Aorta (tissue), 5 donors: ENCODE measurements around the gene PTPRN2. TPM values are rescaled to one million over a fixed set of nuclear protein-coding genes. Genes with fewer than 3 reads are reported as not detected.
"Not testable (repeated sequence)": the region's sequence is repeated elsewhere in the genome, so short reads cannot be mapped to it uniquely, and the experiment has no call there.

Experiments used
- ATAC-seq: fragments of 200-7000 bp; cut with Tn5 transposase; one replicate; pipeline ENCODE4 v1.9.1; 2022; ENCODE audit warnings: moderate library complexity; ENCODE audit not compliant: low FRiP score
- DNase-seq, 2 donors: peaks; one replicate each; pipeline ENCODE4 v3.0.0-alpha.2; 2020
- H3K27ac ChIP-seq, 2 donors: one replicate each; pipeline ENCODE4 v1.5.1; 2013; ENCODE audit warnings: low read length in 2 of 2, mild to moderate bottlenecking in 2 of 2, moderate library complexity in 2 of 2, control low read depth in 1 of 2, inconsistent platforms in 1 of 2, low read depth in 1 of 2
- H3K27me3 ChIP-seq, 2 donors: one replicate each; pipeline ENCODE4 v1.6.1; 2013; ENCODE audit warnings: control low read depth in 1 of 2, low read length in 1 of 2, mild to moderate bottlenecking in 1 of 2, moderate library complexity in 1 of 2; ENCODE audit not compliant: insufficient read depth in 2 of 2, control insufficient read depth in 1 of 2
- H3K36me3 ChIP-seq, 2 donors: one replicate each; pipeline ENCODE4 v1.6.1; 2013; ENCODE audit warnings: control low read depth in 1 of 2, low read length in 1 of 2, mild to moderate bottlenecking in 1 of 2; ENCODE audit not compliant: insufficient read depth in 2 of 2, control insufficient read depth in 1 of 2
- H3K4me1 ChIP-seq, 2 donors: one replicate each; pipeline ENCODE4 v1.6.1; 2013; ENCODE audit warnings: low read length in 2 of 2, control low read depth in 1 of 2, mild to moderate bottlenecking in 1 of 2, moderate library complexity in 1 of 2; ENCODE audit not compliant: insufficient read depth in 2 of 2, control insufficient read depth in 1 of 2
- H3K4me3 ChIP-seq, 2 donors: one replicate each; pipeline ENCODE4 v1.5.1; 2013; ENCODE audit warnings: low read length in 2 of 2, control low read depth in 1 of 2, mild to moderate bottlenecking in 1 of 2
- H3K9me3 ChIP-seq: one replicate; pipeline ENCODE4 v1.6.1; 2013; ENCODE audit warnings: mild to moderate bottlenecking, low read length; ENCODE audit not compliant: control insufficient read depth
- WGBS, 2 donors: extraction: QIAGEN DNeasy Blood & Tissue Kit; methylation state at CpG; one replicate each; pipeline ENCODE4 v1.1.7; 2013; 5-methylcytosine and 5-hydroxymethylcytosine counted together
- intact Hi-C, 2 donors: fragments of 100-400 bp; cut with DNase I; formaldehyde crosslinking; loops; one replicate each; pipeline versions ENCODE4 v1.14.2 to v1.15.0; 2022
- polyA plus RNA-seq, 2 donors: library from polyadenylated mRNA; stranded (reverse); fragments of 200-250 nt; gene quantifications; one replicate each; pipeline ENCODE4 v1.2.3, GENCODE V29; 2013
- total RNA-seq, 2 donors: library from RNA; stranded (reverse); fragmentation: NEBNext Ultra II Directional; extraction: Animal tissue kit (Norgen Biotek cat#: 25700); gene quantifications; one replicate each; pipeline ENCODE4 v1.2.1, GENCODE V29; 2021
- donor health status: healthy with polysubstance abuse.
- donor health status: Bipolar disorder and iron deficiency.
- donor health status: DM: no; HTN: no; CAD: no.
- donor health status: DM: no; HTN: no; CAD: no.
- donor health status: DM: yes; HTN: yes; CAD: no.

Gene PTPRN2
- total and polyA plus RNA-seq, 4 donors = 0.67 to 3.3 (median 1.4) TPM

DNA sequence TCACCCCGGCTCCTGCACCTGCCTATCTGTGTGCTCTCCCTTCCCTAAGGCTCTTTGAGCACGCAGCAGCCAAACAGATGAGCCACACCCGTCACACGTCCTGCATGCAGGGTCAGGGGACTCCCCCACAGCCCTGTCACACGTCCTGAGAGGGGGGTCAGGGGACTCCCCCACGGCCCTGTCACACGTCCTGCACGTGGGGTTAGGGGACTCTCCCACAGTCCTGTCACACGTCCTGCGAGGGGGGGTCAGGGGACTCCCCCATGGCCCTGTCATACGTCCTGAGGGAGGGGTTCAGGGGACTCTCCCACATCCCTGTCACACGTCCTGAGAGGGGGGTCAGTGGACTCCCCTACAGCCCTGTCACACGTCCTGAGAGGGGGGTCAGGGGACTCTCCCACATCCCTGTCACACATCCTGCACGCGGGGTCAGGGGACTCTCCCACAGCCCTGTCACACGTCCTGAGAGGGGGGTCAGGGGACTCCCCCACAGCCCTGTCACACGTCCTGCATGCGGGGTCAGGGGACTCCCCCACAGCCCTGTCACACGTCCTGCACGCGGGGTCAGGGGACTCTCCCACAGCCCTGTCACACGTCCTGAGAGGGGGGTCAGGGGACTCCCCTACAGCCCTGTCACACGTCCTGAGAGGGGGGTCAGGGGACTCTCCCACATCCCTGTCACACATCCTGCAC lies 211.3 kb downstream of the PTPRN2 start:
- intact Hi-C loops, H3K9me3 ChIP-seq, H3K27me3 ChIP-seq, H3K27ac ChIP-seq, ATAC-seq, H3K4me1 ChIP-seq, H3K36me3 ChIP-seq, H3K4me3 ChIP-seq: not testable (repeated sequence)
- 69 to 73% methylated on average over 20 to 23 of the region's 23 CpGs for WGBS, 2 donors
- peak in 1 of 2 donors; percentile 26 for DNase-seq

DNA sequence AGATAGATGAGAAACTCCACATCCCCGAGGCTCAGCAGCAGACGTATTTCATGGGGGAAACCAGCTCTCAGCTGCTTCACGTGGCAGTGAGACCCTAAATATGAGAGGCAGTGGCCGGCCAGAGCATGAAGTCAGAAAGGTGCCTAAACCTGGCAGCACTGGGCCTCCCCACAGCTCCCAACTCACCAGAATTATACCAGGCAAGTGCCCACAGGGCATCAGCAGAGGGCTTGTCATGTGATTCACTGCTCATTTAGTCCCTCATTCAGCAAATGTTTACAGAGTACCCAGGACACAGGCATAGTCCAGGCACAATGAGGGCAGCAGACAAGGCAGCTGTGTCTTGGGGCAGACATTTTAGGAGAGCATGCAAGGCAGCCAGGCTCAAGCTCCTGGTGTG lies 212.6 kb downstream of the PTPRN2 start:
- Histone ChIP-seq H3K4me3 (no peak overlapping the region), H3K36me3 (no peaks in the 10 kb centered on the region), H3K27ac (no peak overlapping the region), H3K4me1 (no peaks in the 10 kb centered on the region), H3K9me3 (peaks cover 2% of the 10 kb centered on the region), H3K27me3 (no peaks in the 10 kb centered on the region)
- DNase-seq = peak in 1 of 2 donors; percentile 40
- intact Hi-C loops = no loop called here
- 63 to 76% methylated on average over 4 of the region's 4 CpGs for WGBS, 2 donors
- ATAC-seq = no peak

DNA sequence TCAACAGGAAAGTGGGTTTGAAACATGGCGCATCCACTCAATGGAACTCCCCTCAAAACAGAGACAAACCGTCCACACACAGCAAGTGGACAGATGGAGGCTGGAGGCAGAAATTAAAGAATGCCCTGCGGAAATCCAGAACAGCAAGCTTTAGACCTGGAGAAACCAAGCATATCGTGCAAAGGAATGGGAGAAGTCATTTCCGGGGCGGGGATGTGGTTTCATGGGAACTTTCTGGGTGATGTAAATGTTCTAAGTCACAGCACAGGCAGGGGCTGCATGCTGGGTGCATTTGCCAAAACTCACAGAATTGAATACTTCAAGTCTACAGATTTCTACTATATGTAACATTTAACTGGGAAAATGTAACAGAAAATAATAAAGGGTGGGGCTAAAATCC lies 213.0 kb downstream of the PTPRN2 start:
- WGBS, 2 donors = 84 to 87% methylated on average over 6 of the region's 6 CpGs

DNA sequence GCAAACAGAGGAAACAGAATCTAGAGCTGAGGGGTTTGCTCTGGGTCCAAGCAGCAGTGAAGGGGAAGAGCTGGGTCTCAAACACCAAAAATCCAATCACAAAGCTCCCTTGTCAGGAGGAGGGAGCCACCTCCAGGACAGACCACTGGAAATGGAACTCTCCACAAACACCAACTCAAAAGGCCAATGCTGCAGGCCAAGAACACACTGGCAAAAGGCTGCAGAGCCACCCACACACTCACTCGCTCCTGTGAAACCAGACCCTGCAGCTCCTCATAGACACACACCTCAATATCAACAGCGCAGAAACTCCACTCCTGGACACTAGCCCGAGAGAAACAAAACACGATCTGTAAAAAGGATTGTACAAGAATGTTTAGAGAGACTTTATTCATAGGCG lies 213.5 kb downstream of the PTPRN2 start:
- Histone ChIP-seq H3K36me3 (no peaks in the 10 kb centered on the region), H3K27me3 (no peaks in the 10 kb centered on the region), H3K4me3 (no peak overlapping the region), H3K27ac (no peak overlapping the region), H3K9me3 (peaks cover 2% of the 10 kb centered on the region), H3K4me1 (no peaks in the 10 kb centered on the region)
- 68 to 69% methylated on average over 5 of the region's 5 CpGs for WGBS, 2 donors
- ATAC-seq = no peak
- intact Hi-C loops = no loop called here
- DNase-seq = no peak

More for the DNA sequence above, 213.0 kb downstream of the PTPRN2 start:
- Histone ChIP-seq H3K27me3 (no peaks in the 10 kb centered on the region), H3K36me3 (no peaks in the 10 kb centered on the region), H3K9me3 (peaks cover 2% of the 10 kb centered on the region), H3K4me1 (no peaks in the 10 kb centered on the region), H3K4me3 (no peak overlapping the region), H3K27ac (no peak overlapping the region)
- DNase-seq (peak in 1 of 2 donors; percentile 20), ATAC-seq (no peak)
- intact Hi-C loops = no loop called here

DNA sequence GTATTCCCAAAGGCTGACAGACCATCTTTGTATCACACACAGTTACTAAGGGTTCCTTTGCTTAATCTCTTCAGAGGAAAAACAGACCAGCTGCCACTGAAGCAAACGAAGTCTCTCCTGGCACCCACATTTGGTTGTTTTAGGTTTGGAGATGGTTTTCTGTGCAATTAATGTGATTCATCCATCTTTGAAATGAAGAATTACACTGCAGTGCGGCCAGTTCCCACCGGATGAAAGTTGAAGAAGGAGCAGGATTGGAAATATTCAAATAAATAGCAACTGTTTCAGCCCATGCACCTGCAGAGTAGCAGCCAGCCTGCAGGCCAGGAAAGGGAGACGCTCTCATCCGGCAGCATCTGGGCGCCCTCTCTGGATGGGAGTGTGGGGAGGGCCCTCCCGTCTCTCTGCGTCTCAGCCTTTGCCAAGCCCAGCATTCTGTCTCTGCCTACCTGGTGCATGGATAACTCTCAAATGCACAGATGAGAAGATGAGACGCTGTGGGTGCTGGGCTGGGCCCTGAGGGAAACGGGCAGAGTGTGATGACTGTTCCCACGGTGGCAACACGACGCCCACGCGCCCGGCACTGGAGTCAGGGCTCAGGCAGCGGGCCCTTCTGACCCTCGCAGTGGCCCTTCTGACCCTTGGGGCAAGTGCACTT lies 214.0 kb downstream of the PTPRN2 start:
- no peaks in the 10 kb centered on the region for H3K27me3 ChIP-seq
- H3K9me3 ChIP-seq = peaks cover 2% of the 10 kb centered on the region
- intact Hi-C loops = no loop called here
- H3K4me1 ChIP-seq = no peaks in the 10 kb centered on the region
- 69 to 71% methylated on average over 18 of the region's 18 CpGs for WGBS, 2 donors
- H3K36me3 ChIP-seq = no peaks in the 10 kb centered on the region
- no peak overlapping the region for H3K27ac ChIP-seq
- peak in 1 of 2 donors; percentile 69 for DNase-seq
- H3K4me3 ChIP-seq = no peak overlapping the region
- no peak for ATAC-seq

DNA sequence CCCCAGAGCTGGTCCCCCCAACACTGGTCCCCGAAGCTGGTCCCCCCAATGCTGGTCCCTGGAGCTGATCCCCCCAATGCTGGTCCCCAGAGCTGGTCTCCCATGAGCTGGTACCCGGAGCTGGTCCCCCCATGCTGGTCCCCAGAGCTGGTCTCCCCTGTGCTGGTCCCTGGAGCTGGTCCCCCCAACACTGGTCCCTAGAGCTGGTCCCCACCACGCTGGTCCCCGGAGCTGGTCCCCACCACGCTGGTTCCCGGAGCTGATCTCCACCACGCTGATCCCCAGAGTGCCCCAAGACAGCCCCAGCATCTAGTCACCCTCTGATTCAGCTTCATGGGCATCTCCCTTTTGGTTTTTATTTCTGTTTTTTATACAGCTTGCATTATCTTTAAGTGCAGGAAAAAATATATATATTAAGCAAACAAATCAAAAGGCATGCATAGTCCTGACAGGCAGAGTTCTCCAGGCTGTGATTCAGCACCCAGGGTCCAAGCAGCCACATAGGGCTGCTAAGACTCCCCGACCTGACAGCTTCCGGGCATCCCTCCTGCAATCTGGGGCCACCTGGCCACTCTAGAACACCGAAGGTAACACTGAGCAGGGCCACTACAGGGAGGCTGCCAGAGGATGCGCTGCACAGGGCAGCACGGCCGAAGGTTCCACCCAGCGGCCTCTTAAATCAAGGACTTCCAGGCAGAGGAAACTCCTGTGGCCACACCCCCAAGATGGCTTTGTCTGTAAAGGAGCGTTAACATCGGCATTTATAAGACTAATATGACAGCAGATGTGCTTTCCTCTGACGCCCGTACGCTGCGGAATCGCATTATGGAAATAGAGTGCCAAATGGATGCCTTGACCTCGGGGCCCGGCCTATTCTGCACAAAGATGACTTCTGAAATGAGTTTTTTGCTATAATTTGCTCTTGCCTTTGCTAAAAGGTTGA lies 215.0 kb downstream of the PTPRN2 start:
- Histone ChIP-seq H3K36me3 (no peaks in the 10 kb centered on the region), H3K4me3 (no peak overlapping the region), H3K27ac (no peak overlapping the region), H3K9me3 (peaks cover 2% of the 10 kb centered on the region), H3K27me3 (no peaks in the 10 kb centered on the region), H3K4me1 (no peaks in the 10 kb centered on the region)
- WGBS, 2 donors = 78 to 80% methylated on average over 23 of the region's 23 CpGs
- intact Hi-C loops = no loop called here
- DNase-seq (peak in 1 of 2 donors; percentile 61), ATAC-seq (no peak)

DNA sequence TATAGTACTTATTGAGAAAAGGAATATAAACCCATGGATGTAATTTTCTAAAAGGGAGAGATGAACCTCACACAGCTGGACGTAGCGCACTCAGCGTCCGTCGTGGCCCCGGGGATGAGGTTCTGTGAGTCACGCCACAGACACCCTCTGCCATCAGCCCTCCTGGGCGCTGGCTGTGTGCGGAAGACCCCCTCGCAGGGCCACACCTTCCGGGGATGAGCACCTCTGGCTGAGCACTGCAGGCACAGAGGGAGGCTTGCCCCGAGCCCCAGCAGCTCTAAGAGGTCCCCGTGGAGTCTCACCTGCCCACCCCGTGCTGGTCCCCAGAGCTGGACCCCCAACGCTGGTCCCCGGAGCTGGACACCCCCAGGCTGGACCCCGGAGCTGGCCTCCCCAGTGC lies 215.8 kb downstream of the PTPRN2 start:
- Histone ChIP-seq H3K27ac (no peak overlapping the region), H3K9me3 (peaks cover 2% of the 10 kb centered on the region), H3K27me3 (no peaks in the 10 kb centered on the region), H3K4me1 (no peaks in the 10 kb centered on the region), H3K4me3 (no peak overlapping the region), H3K36me3 (no peaks in the 10 kb centered on the region)
- intact Hi-C loops = no loop called here
- DNase-seq = peak in 1 of 2 donors; percentile 55
- 80 to 86% methylated on average over 17 of the region's 17 CpGs for WGBS, 2 donors
- ATAC-seq = no peak

DNA sequence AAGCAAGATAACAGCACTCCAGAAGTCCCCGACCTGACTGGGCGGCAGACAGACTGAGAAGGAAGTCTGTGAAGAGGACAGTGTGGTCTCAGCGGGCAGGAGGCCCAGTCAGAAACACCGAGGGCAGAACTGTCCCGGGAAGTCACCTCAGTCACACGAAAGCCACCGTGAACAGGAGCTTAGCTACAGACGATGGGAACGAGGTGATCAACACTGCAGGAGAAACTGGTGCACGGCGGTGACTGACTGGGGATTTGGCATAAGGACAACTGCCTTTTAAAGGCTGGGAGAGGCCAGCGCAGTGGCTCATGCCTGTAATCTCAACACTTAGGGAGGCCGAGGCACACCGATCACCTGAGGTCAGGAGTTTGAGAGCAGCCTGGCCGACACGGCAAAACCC lies 217.8 kb downstream of the PTPRN2 start:
- Histone ChIP-seq H3K27ac (no peak overlapping the region), H3K36me3 (no peaks in the 10 kb centered on the region), H3K4me3 (no peak overlapping the region), H3K27me3 (no peaks in the 10 kb centered on the region), H3K9me3 (no peaks in the 10 kb centered on the region), H3K4me1 (no peaks in the 10 kb centered on the region)
- DNase-seq (peak in 1 of 2 donors; percentile 64), ATAC-seq (no peak)
- 87 to 88% methylated on average over 16 of the region's 16 CpGs for WGBS, 2 donors
- intact Hi-C loops = no loop called here
